OCI-M2 (cell line): ENCODE measurements around the gene OSBPL8.

Source experiments
- DNase-seq: peaks from one replicate; lab custom pipeline; 2025; ENCODE audit not compliant: unreplicated experiment; lab: John Stamatoyannopoulos, UW

Gene OSBPL8

DNA sequence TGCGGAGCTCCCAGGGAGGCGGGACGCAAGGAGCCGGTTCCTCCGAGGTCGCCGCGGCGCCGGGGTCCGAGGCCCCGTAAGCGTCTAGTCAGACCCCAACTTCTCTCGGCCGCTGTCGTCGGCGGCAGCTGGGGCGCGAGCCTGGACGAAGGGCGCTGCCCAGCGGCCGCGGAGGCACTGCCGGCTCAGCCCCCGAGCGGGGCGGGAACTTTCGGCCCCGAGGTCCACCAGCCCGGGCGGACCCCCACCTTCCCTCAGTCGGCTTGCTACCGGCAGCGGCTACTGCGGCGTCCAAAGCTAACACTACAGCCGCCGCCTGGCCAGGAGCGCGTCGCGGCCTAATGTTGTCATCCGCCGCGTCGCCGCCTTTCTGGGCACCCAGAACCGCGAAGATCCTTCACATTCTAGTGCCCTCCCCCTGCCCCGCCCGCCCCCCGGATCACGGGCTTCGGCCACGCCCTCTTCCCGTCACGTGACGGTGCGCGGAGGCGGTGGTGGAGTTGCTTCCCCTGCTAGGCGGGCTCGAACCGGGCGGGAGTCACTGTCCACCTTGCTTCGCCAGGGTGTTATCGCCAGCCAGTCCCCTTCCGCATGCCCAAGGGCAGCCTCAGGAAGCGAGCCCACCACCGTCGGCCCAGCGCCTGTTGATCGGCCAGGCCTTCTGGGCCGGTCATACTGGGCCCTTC, at the start of gene OSBPL8:
OSBPL8 (minus strand) TSS at position 372 of the 686 bp plus-strand sequence. CDS start 72,220 bp downstream, outside the sequence.
- DNase-seq, result peak; percentile 43

GRCh38 chr12:76608070-76608469, 48.5 kb upstream of the OSBPL8 start:
- DNase-seq, result no peak

GRCh38 chr12:76595056-76595455, 35.5 kb upstream of the OSBPL8 start:
- no peak for DNase-seq

DNA sequence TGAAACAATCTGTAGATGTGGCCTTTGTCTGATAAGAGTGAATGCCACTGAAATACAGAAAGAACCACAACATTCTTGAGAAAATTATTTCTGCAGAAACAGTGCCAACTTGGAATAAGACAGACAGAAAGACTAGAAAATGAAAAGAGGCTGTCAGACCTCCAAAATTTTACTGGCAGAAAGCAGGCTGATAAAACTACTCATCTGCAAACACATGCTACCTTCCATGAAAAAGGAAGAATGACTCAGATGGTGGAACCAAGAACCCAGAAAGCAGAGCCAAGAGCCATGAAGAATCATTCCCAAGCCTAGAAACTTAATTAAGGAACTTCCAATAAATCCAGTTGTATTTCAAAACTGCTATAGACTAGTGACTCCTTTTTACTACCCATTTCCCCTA, 31.9 kb upstream of the OSBPL8 start:
- no peak for DNase-seq

DNA sequence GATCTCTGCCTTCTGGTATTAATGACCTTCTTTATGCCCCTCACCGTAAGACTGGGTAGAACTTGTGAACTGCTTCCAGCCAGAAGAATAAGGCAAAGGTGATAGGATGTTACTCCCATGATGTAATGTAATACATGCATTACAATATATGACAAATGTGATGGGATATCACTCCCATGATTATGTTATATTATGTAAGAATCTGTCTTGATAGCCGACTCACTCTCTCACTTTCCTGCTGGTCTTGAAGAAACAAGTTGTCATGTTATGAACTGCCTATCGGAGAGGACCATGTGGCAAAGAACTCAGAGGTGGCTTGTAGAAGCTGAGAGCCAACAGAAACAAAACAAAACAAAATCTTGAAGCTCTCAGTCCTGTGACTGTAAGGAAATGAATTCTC, 30.6 kb upstream of the OSBPL8 start:
- no peak for DNase-seq

DNA sequence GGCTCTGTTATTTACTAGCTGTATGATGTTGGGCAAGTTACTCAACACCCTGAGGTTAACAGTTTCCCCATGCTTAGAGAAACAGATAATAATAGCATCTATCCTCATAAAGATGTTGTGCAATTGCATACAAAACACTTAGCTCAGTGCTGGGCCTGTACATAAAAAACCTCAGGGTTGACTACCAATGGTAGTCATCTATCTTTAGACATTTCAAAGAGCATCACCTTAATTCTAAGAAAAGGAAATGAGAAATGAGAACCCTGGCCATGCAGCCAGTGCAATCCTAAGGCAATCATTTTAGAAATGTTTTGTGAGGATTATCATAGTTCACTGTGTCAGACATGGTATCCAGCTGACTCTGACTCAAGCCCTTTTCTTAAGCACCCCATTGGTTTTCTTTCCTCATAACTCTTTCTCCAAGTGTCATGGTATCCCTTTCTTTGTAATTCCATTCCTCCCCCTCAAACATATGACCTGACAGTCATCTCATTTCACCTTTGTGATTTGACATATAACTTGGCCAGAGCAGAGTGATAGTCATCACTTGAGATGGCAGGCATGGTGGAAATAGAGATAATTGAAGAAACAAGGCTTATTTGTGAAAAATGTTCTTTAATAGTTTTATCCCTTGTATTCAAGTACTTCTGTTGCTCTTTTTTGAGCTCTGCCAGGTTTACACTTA, 29.5 kb upstream of the OSBPL8 start:
- no peak for DNase-seq

DNA sequence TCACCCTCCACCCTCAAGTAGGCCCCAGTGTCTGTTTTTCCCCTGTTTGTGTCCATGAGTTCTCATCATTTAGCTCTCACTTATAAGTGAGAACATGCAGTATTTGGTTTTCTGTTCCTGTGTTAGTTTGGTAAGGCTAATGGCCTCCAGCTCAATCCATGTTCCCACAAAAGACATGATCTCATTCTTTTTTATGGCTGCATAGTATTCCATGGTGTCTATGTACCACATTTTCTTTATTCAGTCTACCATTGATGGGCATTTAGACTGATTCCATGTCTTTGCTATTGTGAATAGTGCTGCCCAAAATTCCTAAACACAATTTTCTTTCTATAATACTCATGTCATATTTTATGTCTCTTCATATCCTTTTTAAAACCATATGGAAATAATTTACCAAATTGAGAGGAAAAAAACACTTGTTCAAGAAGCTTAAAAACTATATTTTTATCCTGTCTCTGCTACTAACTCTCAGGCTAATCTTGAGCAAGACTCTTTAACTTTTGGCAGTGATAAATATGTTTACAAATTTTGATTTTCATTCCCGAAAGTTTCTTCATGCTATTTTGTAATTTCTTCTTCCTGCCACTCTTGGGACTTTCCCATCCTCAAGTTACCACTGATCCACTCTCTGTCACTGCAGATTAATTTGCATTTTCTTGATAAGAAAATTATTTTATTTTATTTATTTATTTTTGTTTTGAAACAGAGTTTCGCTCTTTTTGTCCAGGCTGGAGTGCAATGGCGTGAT, 28.0 kb upstream of the OSBPL8 start:
- DNase-seq, result no peak

DNA sequence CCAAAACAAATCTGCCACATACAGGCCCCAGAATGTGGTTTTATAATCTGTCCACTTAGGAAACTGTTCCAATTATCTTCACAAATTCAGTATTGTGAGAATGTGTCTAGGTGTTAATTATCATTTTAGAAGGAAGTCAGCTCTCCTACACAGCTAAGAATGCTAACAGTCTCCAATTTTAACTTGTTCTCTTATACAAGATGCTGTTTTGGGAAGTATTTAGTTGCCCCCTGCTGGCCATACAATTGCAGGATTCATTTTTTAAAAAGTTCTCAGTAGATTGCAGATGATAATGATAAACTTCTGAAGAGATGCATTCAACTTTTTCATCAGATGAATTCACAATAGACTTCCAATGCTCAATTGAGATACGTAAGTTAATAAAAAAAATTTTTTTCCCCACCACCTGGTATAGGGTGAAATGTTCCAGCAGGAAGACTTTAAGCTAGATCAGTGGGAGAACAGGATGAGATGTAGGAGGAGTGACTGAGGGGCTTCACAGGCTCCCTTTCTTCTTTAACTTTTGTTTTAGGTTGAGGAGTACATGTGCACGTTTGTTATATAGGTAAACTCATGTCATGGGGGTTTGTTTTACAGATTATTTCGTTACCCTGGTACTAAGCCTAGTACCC, 27.3 kb upstream of the OSBPL8 start:
- DNase-seq, result peak; percentile 8

GRCh38 chr12:76583301-76583700, 23.7 kb upstream of the OSBPL8 start:
- no peak for DNase-seq

- no peak for DNase-seq
These were observed 14.3 kb upstream of the OSBPL8 start for GRCh38 chr12:76573840-76574373.

DNA sequence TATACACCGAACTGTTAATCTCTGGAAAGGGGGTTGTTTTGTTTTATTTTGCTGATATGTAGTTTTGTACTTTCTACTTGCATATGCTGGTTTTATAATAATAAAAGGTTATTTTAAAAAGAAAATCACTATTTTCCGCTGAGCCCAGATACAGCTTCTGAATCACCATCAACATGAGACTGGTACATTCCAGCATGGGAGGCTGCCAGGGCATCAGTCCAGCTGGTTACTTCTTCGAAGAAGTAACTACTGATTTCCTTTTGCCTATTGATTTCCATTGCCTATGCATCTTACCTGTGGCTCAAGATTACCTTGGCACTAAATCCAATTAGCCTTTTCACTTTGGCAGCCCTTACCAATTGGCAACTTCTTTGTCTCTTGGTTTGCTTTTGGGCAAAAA, 11.7 kb upstream of the OSBPL8 start:
- no peak for DNase-seq

GRCh38 chr12:76569685-76570604, 10.4 kb upstream of the OSBPL8 start:
- DNase-seq, result no peak

DNA sequence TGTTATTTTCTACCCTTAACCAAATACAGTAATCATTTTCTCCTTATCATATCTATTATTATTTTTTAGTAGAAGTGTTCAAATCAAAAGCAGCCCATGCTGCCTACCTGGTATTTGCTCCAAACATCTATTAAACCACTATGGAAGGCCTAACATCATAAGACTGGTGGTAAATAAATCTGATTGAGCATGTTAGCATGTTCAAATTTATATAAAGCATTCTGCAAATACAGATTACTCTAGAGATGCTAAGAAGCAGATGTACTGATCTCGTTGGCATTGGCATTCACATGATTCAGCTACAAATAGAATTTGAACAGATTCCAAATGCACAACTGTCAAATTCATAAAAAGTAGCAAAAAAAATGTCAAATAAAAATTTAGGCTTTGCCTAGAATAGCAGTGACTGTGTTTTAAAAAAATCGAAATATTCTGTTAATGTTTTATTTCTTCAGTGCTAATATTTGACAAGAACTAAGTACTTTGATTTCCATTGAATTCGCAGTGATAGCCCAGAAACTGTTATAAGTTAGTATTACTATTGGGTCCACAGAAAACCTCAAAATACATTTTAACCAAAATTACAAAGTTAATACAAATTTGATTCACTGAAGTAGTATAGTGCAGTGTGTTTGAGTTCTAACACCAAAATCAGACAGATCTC, 9.4 kb upstream of the OSBPL8 start:
- DNase-seq, result no peak

DNA sequence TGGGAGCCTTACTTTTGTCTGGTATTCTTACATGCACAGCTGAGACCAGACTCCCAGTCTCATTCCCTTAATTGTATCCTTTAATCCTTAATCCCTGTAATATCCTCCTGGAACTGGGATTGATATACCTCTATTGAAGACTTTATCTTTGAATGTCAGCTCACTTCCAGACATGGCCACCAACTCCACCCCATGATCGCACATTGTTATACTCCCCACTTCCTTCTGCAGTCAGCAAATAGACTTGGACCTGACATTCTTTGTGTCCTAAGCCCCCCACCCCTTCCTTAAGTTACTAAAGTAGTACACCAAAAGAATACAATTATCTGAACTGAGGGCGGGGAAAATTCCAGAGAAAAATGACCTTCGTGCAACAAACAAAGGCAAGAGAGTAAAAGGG, 8.6 kb upstream of the OSBPL8 start:
- no peak for DNase-seq

DNA sequence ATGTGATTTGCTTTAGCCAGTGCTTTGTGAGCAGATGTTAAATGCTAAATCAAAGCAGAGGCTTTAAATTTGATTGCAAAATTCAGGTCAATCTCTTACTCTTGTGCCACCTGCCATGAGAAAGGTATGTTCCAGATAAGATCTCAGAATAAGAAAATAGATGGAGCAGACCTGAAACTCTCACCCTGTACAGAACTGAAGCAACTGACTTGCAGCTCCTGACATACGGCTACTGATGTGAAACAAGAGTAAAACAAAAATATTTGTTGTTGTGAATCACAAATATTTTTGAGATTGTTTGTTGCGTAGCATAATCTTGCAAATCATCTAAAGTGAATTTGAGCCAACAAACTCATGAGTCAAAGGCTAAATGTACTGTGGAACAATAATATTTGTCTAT, 3.5 kb upstream of the OSBPL8 start:
- DNase-seq, result no peak

DNA sequence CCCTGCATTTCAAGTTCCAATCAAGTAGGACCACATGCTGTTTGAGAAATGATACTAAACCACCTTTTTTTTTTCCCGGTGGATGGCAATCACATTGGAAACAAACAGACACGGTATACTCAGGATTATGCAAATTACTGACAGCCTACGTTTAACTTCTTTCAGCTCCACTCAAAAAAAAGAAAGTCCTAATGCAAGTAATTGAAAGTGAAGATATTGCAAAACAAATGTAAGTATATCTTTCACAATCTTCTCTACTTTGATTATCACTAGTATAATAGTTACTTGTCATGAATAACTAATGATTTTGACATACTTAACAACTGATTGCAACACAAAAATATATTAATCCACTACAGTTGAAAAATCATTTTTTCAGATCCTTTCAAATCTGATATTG, 2.6 kb upstream of the OSBPL8 start:
- no peak for DNase-seq

- DNase-seq, result no peak
These were observed 518 bp upstream of the OSBPL8 start for GRCh38 chr12:76560086-76560491.

DNA sequence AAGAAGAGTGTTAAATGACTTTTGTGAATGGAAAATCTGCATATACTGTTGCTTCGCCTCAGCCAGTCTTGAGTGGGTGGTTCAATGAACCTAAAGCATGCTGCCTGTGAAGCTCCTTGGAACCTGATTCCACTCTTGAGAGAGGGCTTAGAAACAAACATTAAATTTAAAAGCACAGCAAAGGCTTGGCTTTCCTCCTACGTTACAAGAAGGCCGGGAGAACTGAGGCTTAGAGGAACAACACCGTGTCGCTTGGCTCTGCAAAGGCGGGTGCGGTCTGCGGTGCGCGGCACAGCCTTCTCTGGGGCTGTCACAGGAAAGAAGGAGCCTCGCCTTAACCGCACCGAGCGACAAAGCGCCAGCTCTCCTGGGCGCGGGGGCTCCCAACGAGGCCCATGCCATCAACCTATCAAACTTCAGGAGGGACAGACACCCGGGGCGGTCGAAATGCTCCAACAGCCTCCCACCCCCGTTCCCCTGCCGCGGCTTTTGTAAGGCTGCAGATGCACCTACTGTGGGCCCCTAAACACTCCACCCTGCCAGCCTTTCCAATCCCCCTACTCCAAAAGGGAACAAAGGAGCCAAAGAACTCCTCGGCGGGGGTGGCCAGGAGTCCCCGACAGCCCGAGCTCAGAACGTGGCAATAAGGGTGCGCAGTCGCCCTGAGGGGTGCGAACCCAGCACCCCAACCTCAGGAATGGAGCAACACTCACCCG, 729 bp downstream of the OSBPL8 start:
- no peak for DNase-seq

GRCh38 chr12:76556368-76556767, 3.2 kb downstream of the OSBPL8 start:
- DNase-seq, result no peak
